ENCODE measurements around the gene BIRC5.
A peak's percentile ranks its signal among the peaks of the same experiment; 100 is the strongest.

BIRC5 gene
- 5.8 to 46.6 (median 24.6) reads per million in 18 experiments for total RNA-seq

DNA sequence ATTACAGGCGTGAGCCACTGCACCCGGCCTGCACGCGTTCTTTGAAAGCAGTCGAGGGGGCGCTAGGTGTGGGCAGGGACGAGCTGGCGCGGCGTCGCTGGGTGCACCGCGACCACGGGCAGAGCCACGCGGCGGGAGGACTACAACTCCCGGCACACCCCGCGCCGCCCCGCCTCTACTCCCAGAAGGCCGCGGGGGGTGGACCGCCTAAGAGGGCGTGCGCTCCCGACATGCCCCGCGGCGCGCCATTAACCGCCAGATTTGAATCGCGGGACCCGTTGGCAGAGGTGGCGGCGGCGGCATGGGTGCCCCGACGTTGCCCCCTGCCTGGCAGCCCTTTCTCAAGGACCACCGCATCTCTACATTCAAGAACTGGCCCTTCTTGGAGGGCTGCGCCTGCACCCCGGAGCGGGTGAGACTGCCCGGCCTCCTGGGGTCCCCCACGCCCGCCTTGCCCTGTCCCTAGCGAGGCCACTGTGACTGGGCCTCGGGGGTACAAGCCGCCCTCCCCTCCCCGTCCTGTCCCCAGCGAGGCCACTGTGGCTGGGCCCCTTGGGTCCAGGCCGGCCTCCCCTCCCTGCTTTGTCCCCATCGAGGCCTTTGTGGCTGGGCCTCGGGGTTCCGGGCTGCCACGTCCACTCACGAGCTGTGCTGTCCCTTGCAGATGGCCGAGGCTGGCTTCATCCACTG, at the start of gene BIRC5:
BIRC5 (plus strand) TSS at position 238 of the 690 bp plus-strand sequence; CDS start at position 302, 64 bp downstream.
- peak; percentile 83 to 89 for DNase-seq

DNA sequence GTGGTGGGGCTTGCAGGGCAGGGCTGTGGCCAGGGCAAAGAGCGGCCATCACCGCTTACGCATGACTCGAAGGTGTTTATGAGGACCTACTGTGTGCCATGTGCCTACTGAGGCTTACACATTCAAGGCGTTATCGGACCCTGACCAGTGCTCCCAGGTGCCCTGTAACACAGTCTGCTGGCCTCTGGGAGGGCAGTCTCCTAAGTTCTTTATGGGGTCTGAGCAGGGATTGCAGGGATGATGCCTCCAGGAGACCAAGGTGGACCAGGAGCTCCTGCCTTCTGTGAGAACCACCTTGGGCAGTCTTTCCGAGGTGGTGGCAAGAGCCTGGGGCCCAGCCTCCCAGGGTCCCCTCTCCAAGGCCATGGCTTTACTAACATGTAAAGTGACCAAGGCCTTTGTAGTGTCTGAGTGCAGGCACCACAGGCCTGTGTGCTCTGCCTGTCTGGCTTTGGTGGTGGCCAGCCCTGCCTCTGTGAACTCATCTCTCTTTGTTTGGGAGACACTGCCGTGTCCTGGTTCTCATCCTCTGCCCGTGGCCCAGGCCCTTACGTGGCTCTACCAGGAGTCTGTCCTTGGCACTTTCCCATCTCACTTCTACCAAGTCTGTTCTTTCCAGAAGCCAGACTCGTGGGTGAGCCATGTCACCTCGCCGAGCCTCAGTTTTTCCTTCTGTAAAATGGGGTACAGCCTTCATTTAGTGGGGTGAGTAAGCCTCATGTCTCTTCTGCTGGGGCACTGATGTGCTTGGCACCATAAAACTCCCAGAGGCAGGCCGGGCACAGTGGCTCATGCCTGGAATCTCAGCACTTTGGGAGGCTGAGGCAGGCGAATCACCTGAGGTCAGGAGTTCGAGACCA, 49.1 kb upstream of the BIRC5 start:
- DNase-seq, result no peak

DNA sequence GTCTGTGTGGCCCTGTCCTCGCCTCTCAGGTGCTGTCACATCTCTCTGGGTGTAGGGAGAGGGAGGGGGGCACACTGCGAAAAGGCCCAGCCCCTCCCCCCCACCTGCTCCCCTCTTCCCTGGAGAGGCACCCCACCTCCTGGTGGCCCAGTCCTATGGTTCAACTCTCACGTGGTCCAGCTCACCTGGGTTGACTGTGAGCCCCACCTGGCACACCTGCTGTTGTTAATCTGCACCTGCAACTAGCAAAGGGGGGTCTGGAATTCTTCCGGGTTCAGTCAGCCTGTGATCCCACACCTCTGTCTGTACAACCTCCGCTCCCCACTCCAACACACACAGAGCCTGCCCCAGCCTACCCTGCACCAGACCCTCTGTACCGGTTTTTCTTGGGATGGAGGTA, 47.6 kb upstream of the BIRC5 start:
- no peak for DNase-seq

DNA sequence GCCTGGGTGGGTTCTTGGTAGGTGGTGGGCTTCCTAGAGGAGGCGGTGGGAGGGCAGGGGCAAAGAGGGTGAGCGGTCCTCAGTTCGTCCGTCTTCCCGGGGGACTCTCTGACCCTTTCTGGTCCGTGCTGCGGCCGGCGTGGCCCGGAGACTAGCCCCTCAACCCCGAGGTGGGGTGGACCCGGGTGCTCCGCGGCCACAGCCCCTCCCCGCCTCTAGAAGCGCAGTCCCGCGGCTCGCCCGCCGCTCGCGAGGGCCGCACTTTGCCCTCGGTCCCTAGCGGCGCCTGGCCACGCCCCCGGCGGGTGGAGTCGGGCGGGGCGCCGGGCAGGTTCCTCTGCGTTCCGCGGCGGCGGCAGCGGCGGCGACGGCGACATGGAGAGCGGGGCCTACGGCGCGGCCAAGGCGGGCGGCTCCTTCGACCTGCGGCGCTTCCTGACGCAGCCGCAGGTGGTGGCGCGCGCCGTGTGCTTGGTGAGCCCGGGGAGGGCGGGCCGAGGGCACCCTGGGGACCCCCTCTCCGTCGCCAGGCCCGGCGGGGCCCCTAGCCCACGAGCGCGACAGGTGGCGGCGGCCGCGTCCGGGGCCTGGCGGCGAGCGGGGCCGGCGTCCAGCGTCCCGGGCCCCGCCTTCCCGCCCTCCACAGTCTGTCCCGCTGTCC, 45.7 kb upstream of the BIRC5 start, which contains the start of gene SYNGR2:
SYNGR2 (plus strand) TSS at position 340 of the 661 bp plus-strand sequence; CDS start at position 376, 36 bp downstream.
- peak; percentile 83 to 89 for DNase-seq

DNA sequence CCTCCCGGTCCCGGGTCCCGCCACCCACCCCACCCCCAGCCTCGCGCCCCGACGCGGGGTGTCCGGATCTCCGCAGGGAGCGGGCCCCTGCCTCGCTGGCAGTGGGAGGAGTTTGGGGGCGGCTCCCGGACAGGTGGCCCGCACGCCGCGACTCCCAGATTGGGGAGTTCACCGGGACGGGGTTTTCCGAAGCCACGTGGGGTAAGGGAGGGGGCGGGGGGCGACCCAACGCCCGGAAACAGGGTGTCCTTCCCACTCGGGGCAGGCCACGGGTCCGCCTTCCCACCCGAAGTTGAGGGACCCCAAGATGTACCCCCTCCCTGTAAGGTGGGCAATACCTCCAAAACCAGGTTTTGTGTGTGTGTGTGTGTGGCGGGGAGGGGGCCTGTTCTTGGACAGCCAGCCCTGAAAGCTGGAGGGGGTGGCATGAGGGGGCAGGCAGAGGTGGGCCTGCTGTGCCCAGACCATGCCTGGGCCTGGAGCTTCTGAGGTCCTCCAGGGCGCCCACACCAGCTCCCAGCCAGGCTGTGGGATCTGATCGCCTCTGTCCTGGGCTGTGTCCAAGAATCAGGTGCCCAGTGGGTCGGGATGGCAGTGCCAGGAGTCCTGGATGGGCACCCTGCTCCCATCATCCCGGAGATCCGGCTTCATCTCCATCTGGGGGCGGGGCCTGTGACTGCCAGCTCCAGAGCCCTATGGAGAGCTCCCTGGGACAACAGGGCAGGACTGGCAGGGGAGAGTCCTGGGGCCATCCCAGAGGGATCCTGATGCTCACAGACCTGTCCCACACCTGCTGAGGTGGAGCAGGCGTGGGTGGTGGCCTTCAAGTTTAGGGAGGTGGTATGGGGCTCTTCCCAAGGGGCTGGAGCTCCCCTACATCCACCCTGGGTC, 44.9 kb upstream of the BIRC5 start:
- DNase-seq, result peak; percentile 17 to 40

DNA sequence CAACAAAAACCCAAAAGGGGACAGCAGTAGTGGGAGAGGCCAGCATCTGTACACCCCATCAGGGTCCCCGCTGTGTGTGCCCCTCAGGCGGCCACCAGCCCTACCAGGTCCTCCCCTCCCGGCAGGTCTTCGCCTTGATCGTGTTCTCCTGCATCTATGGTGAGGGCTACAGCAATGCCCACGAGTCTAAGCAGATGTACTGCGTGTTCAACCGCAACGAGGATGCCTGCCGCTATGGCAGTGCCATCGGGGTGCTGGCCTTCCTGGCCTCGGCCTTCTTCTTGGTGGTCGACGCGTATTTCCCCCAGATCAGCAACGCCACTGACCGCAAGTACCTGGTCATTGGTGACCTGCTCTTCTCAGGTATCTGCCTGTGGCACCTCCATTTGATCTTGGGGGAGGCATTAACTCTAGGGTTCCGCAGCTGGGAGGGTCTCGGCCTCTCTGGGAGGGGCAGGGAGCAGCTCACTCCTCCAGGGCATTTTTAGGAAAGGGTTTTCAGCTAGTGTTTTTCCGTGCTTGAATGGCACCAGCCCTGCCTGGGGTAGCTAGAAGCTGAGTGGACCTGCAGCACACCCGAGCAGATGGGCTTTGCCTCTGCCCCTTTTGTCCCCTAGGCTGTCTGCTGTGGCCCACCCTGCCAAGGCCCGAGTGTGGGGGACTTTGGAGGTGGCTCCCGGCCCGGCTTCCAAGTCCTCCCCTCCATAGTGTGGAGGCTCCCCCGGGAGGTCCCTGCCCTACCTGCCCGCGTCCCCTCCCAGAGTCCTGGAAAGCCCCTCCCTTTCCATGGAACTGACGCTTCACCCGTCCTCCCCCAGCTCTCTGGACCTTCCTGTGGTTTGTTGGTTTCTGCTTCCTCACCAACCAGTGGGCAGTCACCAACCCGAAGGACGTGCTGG, 43.1 kb upstream of the BIRC5 start:
- peak; percentile 21 to 48 for DNase-seq

DNA sequence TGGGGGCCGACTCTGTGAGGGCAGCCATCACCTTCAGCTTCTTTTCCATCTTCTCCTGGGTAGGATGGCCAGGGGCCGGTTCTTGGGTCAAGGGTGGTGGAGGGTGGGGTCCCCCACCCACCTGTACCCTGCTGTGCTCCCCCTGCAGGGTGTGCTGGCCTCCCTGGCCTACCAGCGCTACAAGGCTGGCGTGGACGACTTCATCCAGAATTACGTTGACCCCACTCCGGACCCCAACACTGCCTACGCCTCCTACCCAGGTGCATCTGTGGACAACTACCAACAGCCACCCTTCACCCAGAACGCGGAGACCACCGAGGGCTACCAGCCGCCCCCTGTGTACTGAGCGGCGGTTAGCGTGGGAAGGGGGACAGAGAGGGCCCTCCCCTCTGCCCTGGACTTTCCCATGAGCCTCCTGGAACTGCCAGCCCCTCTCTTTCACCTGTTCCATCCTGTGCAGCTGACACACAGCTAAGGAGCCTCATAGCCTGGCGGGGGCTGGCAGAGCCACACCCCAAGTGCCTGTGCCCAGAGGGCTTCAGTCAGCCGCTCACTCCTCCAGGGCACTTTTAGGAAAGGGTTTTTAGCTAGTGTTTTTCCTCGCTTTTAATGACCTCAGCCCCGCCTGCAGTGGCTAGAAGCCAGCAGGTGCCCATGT, 42.3 kb upstream of the BIRC5 start:
- peak in 1 of 2 donors; percentile 51 for DNase-seq

DNA sequence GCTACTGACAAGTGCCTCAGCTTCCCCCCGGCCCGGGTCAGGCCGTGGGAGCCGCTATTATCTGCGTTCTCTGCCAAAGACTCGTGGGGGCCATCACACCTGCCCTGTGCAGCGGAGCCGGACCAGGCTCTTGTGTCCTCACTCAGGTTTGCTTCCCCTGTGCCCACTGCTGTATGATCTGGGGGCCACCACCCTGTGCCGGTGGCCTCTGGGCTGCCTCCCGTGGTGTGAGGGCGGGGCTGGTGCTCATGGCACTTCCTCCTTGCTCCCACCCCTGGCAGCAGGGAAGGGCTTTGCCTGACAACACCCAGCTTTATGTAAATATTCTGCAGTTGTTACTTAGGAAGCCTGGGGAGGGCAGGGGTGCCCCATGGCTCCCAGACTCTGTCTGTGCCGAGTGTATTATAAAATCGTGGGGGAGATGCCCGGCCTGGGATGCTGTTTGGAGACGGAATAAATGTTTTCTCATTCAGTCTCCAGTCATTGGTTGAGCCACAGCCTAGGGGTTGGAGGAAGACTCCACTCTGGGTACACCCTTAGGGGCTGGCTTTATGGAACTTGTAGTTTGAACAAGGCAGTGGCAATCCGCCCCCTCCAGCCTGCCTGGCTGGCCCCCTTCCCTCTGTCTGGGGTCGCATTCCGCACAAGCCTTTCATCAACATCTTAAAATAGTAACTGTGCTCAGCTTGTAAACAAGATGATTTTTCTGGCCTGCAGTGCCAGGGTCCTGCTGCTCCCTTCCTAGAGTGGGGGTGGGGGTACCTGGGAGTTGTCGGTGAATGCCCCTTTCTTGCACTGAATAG, 41.6 kb upstream of the BIRC5 start:
- peak; percentile 63 to 79 for DNase-seq

DNA sequence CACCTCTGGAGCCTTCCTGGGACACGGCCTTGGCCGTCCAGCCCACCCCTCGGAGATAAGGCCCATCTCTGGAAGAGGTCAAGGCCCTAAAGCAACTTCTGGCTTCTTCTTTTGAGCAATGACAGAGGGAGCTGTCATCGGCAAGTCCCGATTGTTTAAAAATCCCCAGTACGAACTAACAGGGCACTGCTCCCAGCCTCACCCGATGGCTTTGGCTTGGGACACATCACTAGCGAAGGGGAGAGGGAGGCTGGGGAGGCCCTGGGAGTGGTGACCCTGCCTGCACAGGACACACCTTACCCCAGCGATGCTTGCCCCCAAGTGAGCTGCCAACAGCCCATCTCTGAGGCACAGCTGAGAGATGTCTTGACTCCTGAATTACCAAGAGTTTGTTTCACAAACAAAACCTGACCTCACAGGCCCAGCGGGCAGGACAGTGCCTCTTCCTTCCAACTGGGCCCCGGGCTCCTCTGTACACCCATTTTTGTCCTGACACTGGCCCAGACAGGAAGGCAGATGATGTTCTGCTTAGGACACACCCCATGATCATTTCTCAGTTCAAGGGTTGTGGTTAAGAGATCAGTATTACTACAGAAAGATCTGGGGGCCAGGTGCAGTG, 40.8 kb upstream of the BIRC5 start:
- DNase-seq, result peak; percentile 34 to 53

DNA sequence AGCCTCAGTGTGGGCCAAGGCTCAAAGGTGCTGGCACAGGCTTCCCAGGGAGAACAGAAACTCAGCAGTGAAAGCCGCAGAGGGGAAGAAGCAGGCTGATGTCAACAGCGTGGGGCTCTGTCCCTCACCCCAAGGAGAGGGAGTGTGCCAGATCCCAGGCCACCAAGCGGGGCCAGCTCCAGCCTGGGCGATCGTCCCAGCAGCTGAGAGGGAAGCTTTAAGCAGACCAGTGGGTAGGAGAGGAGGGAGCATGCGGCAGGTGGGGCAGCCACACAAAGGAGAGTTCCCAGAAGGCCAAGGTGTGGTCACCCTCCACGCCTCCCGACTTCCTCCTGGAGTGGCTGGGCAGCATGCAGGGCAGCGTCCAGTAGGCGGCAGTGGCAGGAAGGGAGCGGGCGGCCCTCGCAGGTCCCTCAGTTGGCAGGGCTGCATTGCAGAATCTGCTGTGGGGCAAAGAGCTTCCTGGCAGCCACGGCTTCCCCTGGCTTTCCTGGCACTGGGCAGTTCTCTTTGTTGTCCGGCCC, 39.6 kb upstream of the BIRC5 start:
- peak; percentile 86 to 88 for DNase-seq

DNA sequence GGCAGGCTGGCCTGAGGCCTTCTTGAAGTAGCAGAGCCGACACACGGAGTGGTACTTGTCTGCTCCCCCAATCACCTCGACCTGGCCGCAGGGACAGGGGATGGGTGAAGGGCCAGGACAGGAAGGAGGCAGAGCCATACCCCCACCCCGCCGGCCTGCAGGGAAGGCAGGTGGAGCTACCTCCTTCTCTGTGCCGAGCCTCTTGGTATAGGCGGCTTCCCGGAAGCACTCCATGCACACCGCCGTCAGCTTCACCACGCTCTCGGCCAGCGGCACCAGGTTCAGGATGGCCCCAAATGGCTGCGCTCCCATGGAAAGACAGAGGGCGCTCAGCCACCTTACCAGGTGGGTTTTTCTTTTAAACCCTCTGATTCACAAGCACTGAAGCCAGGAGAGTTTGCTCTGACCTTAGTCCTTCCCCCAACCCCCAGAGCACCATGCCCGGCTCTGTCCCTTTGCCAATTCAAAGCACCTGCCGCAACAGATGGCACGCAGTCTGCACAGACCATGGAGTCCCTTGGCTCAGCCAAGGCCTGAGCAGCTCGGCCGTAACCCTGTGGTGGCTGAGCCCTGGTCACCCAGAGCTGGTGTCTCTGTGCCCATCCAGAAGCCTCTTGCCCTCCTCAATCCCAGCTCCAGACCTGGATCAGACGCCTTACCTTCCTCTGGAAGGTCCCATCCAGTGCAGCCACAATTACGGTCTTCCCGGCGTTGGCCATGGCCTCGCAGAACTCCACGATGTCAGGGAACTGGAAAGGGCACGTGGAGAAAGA, 39.0 kb upstream of the BIRC5 start:
- no peak for DNase-seq

DNA sequence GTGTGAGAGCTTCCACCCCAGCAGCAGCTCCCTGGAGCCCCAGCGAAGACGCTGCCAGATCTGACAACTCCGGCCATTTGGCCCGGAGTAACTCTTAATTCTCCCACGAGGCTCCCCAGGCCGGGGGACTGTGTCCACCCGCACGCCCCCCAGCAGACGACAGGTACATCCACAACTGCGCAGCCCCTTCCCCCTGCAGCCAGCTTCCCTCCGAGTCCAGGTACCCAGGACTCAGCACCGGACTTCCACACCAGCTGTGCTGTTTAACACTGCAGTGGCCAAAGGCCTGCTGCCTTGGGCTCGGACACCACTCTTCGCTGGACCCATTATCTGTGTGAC, 38.4 kb upstream of the BIRC5 start:
- no peak for DNase-seq

DNA sequence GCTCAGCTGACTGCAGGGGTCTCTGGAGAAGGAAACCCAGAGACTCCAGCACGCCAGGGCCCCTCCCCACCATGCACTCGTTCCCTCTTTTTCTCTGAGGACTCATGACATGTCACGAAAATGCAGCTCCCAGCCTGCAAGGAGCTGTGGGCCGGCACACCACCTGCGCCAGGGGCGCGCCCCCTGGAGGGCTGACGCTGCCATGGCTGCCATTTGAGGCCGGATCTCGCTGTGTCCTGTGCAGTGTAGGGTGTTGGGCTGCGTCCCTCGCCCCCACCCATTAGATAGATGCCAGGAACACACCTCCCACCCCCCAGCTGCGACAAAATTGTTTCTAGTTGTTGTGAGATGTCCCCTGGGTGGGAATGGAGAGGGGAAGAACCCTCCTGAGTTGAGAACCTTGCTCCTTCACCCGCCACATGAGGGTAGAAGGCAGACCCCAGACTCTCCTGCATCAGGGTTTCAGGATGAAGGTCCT, 37.5 kb upstream of the BIRC5 start:
- peak; percentile 68 to 79 for DNase-seq

DNA sequence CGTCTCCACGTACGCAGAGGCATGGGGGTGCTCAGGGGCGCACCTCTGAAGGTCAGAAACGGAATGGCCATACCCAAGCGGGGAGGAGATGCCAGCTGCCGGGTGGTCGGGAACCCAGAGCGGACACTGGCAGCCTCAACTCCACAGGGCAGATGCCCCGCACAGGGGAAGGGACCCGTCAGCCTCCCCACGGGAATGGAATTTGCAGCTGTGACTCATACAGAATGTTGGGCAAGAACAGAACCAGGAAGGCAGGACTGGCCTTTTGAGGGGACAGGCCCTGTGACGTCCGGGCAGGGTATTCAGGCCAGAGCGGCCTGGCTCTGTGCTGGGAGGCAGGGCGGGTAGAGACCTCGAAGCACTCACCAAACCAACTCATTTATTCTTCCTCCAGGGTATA, 34.7 kb upstream of the BIRC5 start:
- peak; percentile 51 to 77 for DNase-seq

DNA sequence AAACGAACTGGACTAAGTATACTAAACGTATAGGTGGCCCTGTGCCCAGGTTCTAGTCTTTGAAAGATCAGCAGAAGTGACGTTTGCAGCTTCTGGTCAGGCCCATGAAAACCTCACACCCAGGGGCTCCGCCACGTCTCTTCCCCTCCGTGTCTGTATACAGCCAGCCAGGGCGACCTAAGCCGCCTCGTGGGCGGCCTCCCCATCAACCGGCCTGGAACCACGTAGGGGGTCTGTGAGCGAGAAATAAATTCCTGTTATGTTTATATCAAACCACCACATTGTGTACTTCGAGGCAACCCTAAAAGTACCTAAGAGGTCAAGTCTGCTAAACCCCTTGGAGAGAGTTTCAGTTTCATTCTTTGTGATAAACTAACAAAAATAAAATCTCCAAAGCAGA, 34.0 kb upstream of the BIRC5 start:
- no peak for DNase-seq

DNA sequence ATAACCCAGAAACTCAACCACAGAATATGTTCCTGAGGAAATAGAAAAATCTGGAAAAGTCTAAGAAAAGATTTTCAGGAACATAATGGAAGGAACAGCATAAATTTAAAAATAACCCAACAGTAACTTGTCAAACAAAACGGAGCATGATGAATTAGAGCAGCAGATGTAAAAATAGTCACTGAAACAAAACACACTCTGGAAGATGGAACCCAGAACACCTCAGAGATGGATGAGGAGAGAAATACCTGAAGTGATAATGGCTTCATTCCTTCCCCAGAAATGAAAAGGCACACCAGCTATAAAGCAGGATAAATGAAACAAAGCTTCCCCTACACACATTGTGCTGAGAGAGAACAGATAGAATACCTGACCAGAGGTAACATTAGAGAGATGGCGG, 33.5 kb upstream of the BIRC5 start:
- DNase-seq, result no peak

DNA sequence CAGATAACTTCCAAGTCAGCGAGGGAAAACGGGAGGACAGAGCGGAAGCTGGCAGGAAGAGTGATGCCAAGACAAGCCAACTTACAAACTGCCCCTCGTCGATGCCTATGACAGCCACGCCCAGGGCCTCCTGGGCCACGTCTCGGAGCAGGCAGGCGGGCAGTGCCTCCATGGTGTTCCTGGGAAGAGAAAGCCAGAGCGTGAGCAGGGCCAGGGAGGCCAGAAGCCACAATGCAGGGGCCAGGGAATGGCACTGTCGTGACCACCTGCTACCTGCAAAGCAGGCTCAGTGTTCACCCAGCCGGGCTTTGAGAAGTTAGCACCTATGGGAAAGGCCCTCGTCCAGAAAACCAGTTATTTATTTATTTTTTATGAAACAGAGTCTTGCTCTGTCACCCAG, 31.5 kb upstream of the BIRC5 start:
- DNase-seq, result no peak

DNA sequence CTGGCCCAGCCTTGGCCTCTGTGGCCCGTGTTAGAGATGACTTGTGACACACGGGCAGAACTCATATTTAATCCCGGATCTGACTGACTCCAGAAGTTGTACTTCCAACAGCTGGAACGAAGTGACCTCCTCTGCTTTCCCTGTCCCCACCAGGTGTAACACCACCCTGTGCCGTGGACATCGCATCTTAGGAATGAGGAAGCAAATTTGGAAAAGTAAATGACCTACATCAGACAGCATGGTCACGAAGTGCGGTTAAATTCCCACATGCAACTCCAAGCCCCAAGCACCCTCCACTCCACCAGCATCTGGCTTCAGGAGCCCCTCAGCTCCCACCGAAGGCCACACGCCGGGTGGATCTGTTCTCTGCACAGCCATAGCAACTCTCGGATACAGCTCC, 30.1 kb upstream of the BIRC5 start:
- DNase-seq, result no peak

All from inflammatory macrophage (primary cell).